Endodermal cell (in vitro differentiated cells): ENCODE data around the gene PNMA8C. TPM values are rescaled to one million over a fixed set of nuclear protein-coding genes. Genes with fewer than 3 reads are reported as not detected.

Experiments used
- DNase-seq: peaks from one replicate; pipeline ENCODE4 v3.0.0-alpha.2; 2017
- H3K27ac ChIP-seq: 2 replicates; pipeline ENCODE4 v1.5.1; 2013; ENCODE audit warnings: mild to moderate bottlenecking, low read depth, low read length, moderate library complexity
- H3K27me3 ChIP-seq: 2 replicates; pipeline ENCODE4 v1.6.1; 2013; ENCODE audit warnings: mild to moderate bottlenecking, low read length, moderate library complexity; ENCODE audit not compliant: insufficient read depth, control insufficient read depth, poor library complexity, severe bottlenecking
- H3K36me3 ChIP-seq: 2 replicates; pipeline ENCODE4 v1.7.0; 2013; ENCODE audit warnings: mild to moderate bottlenecking, low read length, moderate library complexity; ENCODE audit not compliant: control insufficient read depth, insufficient read depth
- H3K4me1 ChIP-seq: one replicate; pipeline ENCODE4 v1.7.0; 2013; ENCODE audit warnings: low read length; ENCODE audit not compliant: control insufficient read depth, insufficient read depth
- H3K4me3 ChIP-seq: 2 replicates; pipeline ENCODE4 v1.5.1; 2013; ENCODE audit warnings: mild to moderate bottlenecking, low read length, moderate library complexity
- H3K9ac ChIP-seq: 2 replicates; pipeline ENCODE4 v1.6.1; 2013; ENCODE audit warnings: mild to moderate bottlenecking, low read length, moderate library complexity; ENCODE audit not compliant: poor library complexity, severe bottlenecking; ENCODE audit errors: extremely low read depth
- H3K9me3 ChIP-seq: 2 replicates; pipeline ENCODE4 v1.6.1; 2013; ENCODE audit warnings: mild to moderate bottlenecking, low read length, moderate library complexity; ENCODE audit not compliant: control insufficient read depth
- H3K27ac Mint-ChIP-seq: 2 replicates; pipeline ENCODE4 v1.8.0; 2020; ENCODE audit warnings: mixed read lengths
- H3K27me3 Mint-ChIP-seq: 2 replicates; pipeline ENCODE4 v1.8.0; 2021; ENCODE audit warnings: mild to moderate bottlenecking, mixed read lengths; ENCODE audit not compliant: insufficient read depth
- H3K36me3 Mint-ChIP-seq: 2 replicates; pipeline ENCODE4 v1.8.0; 2020; ENCODE audit warnings: low read depth, mixed read lengths
- H3K4me1 Mint-ChIP-seq: 2 replicates; pipeline ENCODE4 v1.8.0; 2020; ENCODE audit warnings: mixed read lengths
- H3K4me3 Mint-ChIP-seq: 2 replicates; pipeline ENCODE4 v1.8.0; 2020; ENCODE audit warnings: mild to moderate bottlenecking, moderate library complexity, mixed read lengths
- H3K9me3 Mint-ChIP-seq: 2 replicates; pipeline ENCODE4 v1.8.0; 2020; ENCODE audit warnings: mild to moderate bottlenecking, mixed read lengths
- WGBS, 2 experiments: methylation state at CpG; one replicate each; pipeline versions ENCODE4 v1.1.5 to v1.1.7; 2013; ENCODE audit warnings: missing lambda C conversion rate in 2 of 2, mixed read lengths in 1 of 2; ENCODE audit not compliant: insufficient coverage in 1 of 2, insufficient read length in 1 of 2; 5-methylcytosine and 5-hydroxymethylcytosine counted together
- total RNA-seq, 2 donors: library from RNA; stranded (reverse); fragmentation: NEBNext Ultra II Directional in 1 of 2; extraction: Animal tissue kit (Norgen Biotek cat#: 25700) in 1 of 2; gene quantifications; 2 replicates in 1 of 2; 3 replicates in 1 of 2; pipeline ENCODE4 v1.2.1, GENCODE V29; 2021
- TF ChIP-seq, protein P1 (sequence below): fragments of 200-600 bp; sonication (generic); conservative IDR thresholded peaks from 2 replicates; pipeline ENCODE4 v1.5.0; 2021; ENCODE audit warnings: antibody characterized with exemption, mild to moderate bottlenecking

The PNMA8C gene
- total RNA-seq, 2 donors from 2014 or later, result 0.20 to 0.33 TPM

DNA sequence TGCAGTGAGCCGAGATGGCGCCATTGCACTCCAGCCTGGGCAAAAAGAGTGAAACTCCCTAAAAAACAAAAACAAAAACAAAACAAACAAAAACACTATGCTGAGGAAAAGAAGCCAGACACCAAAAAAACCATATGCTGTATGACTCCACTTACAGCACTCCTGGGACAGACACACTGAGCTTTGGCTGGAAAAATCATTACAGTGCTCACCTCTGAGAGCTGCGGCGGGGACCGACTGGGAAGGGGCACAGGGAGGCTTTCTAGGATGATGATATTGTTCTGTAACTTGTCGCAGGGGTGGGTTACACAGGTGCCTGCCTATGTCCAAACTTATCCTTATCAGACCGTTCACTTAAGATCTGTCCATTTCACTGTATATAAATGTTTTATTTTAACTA, 34.8 kb upstream of the PNMA8C start:
- no peak overlapping the region for H3K4me3 Mint-ChIP-seq
- H3K36me3 Mint-ChIP-seq, result peaks cover 26% of the 10 kb centered on the region
- no peaks in the 10 kb centered on the region for H3K4me1 Mint-ChIP-seq
- 97 to 100% methylated on average over 3 to 6 of the region's 7 CpGs for WGBS, 2 experiments
- H3K27me3 Mint-ChIP-seq, result no peaks in the 10 kb centered on the region
- no peak overlapping the region for H3K9ac ChIP-seq
- H3K27ac Mint-ChIP-seq, result no peak overlapping the region
- no peaks in the 10 kb centered on the region for H3K9me3 Mint-ChIP-seq
- DNase-seq, result no peak
- TF ChIP-seq, protein P1, sequence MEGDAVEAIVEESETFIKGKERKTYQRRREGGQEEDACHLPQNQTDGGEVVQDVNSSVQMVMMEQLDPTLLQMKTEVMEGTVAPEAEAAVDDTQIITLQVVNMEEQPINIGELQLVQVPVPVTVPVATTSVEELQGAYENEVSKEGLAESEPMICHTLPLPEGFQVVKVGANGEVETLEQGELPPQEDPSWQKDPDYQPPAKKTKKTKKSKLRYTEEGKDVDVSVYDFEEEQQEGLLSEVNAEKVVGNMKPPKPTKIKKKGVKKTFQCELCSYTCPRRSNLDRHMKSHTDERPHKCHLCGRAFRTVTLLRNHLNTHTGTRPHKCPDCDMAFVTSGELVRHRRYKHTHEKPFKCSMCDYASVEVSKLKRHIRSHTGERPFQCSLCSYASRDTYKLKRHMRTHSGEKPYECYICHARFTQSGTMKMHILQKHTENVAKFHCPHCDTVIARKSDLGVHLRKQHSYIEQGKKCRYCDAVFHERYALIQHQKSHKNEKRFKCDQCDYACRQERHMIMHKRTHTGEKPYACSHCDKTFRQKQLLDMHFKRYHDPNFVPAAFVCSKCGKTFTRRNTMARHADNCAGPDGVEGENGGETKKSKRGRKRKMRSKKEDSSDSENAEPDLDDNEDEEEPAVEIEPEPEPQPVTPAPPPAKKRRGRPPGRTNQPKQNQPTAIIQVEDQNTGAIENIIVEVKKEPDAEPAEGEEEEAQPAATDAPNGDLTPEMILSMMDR, result no peak
- H3K4me1 ChIP-seq, result no peaks in the 10 kb centered on the region
- H3K9me3 ChIP-seq, result no peaks in the 10 kb centered on the region
- H3K27ac ChIP-seq, result no peak overlapping the region
- H3K36me3 ChIP-seq, result peaks cover 21% of the 10 kb centered on the region
- H3K27me3 ChIP-seq, result no peaks in the 10 kb centered on the region
- H3K4me3 ChIP-seq, result no peak overlapping the region

DNA sequence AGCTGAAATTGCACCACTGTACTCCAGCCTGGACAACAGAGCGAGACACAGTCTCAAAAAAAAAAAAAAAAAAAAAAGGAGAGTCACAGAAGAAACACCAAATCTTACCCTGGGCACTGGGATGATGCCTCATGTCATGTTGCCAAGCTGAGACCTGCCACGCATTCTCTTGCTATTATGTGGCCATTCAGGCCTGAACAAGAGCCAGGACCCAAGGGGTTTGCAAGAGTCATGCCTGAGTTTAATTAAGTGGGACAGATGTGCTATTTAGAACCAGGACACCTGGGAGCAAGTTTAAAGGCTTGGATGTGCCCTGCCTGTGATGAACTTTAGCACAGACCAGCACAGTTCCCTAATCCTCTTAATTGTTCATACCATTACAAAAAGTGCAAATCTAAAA, 32.8 kb upstream of the PNMA8C start:
- Mint-ChIP-seq H3K36me3 (peaks cover 8% of the 10 kb centered on the region), H3K9me3 (no peaks in the 10 kb centered on the region), H3K4me3 (no peak overlapping the region), H3K27me3 (no peaks in the 10 kb centered on the region), H3K27ac (no peak overlapping the region), H3K4me1 (no peaks in the 10 kb centered on the region)
- no peaks in the 10 kb centered on the region for H3K27me3 ChIP-seq
- peaks cover 5% of the 10 kb centered on the region for H3K36me3 ChIP-seq
- H3K9me3 ChIP-seq, result no peaks in the 10 kb centered on the region
- no peak for DNase-seq
- H3K4me3 ChIP-seq, result no peak overlapping the region
- no peak overlapping the region for H3K9ac ChIP-seq
- TF ChIP-seq, protein P1, result no peak
- 97 to 100% methylated on average over 1 to 2 of the region's 2 CpGs for WGBS, 2 experiments
- no peaks in the 10 kb centered on the region for H3K4me1 ChIP-seq
- no peak overlapping the region for H3K27ac ChIP-seq

DNA sequence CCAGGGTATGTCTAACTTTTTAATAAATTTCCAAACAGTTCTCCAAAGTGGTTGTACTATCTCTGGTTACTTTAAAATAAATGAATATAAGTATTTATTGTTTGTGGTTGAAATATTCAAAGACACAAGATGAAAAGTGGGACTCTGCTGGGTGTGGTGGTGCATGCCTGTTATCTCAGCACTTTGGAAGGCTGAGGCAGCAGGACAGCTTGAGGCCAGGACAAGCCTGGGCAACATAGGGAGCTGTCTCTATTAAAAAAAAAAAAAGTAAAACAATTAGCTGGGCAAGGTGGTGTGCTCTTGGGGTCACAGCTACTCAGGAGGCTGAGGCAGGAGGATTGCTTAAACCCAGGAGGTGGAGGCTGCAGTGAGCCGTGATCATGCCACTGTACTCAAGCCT, 32.2 kb upstream of the PNMA8C start:
- Histone ChIP-seq H3K27me3 (no peaks in the 10 kb centered on the region), H3K4me3 (no peak overlapping the region), H3K36me3 (no peaks in the 10 kb centered on the region), H3K9ac (no peak overlapping the region), H3K4me1 (no peaks in the 10 kb centered on the region), H3K9me3 (no peaks in the 10 kb centered on the region), H3K27ac (no peak overlapping the region)
- peaks cover 5% of the 10 kb centered on the region for H3K36me3 Mint-ChIP-seq
- H3K9me3 Mint-ChIP-seq, result no peaks in the 10 kb centered on the region
- WGBS, 2 experiments, result 93 to 100% methylated on average over 1 of the region's 1 CpG
- TF ChIP-seq, protein P1, result no peak
- DNase-seq, result no peak
- no peaks in the 10 kb centered on the region for H3K27me3 Mint-ChIP-seq
- H3K27ac Mint-ChIP-seq, result no peak overlapping the region
- H3K4me1 Mint-ChIP-seq, result no peaks in the 10 kb centered on the region
- H3K4me3 Mint-ChIP-seq, result no peak overlapping the region
